Measurements from ENCODE around the gene VPS18.
A peak's percentile ranks its signal among the peaks of the same experiment; 100 is the strongest.

Gene VPS18

GRCh38 chr15:40944510-40945296 lies 50.5 kb downstream of the VPS18 start:
- DNase-seq (ENCODE audit: low read depth, low spot score) = no peak
- H3K4me3 ChIP-seq (ENCODE audit: low read length) = no peak overlapping the region

GRCh38 chr15:40948706-40949473 lies 54.6 kb downstream of the VPS18 start:
- H3K4me3 ChIP-seq (ENCODE audit: low read length) = no peak overlapping the region
- DNase-seq (ENCODE audit: low read depth, low spot score) = no peak

- H3K4me3 ChIP-seq (ENCODE audit: low read length) = no peak overlapping the region
- no peak for DNase-seq (ENCODE audit: low read depth, low spot score)
Observed at GRCh38 chr15:40949756-40950207, 55.5 kb downstream of the VPS18 start.

GRCh38 chr15:40951764-40952163 lies 57.5 kb downstream of the VPS18 start:
- no peak for DNase-seq (ENCODE audit: low read depth, low spot score)
- no peak overlapping the region for H3K4me3 ChIP-seq (ENCODE audit: low read length)

GRCh38 chr15:40952301-40952900 lies 58.2 kb downstream of the VPS18 start:
- no peak for DNase-seq (ENCODE audit: low read depth, low spot score)
- H3K4me3 ChIP-seq (ENCODE audit: low read length) = peak overlapping the region; percentile 75

- peak within 1 kb of the TSS; percentile 75 for H3K4me3 ChIP-seq (ENCODE audit: low read length)
- DNase-seq (ENCODE audit: low read depth, low spot score) = peak; percentile 96
Observed at GRCh38 chr15:40952901-40953712, 58.9 kb downstream of the VPS18 start, which contains the start of gene CHAC1. CHAC1 (plus strand) TSS chr15:40953471; CDS start chr15:40953584, 113 bp downstream.
